Gastroesophageal sphincter (tissue), 3 donors: ENCODE results near the gene CNKSR3.

Experiments
- EP300 ChIP-seq: sonication (generic); formaldehyde crosslinking; IDR thresholded peaks from one replicate; pipeline ENCODE4 v1.6.1; 2017; ENCODE audit warnings: antibody characterized with exemption, mild to moderate bottlenecking
- POLR2A ChIP-seq, 2 donors: fragments of 450-650 bp; IDR thresholded peaks; one replicate each; pipeline ENCODE4 v1.6.1; 2017; ENCODE audit warnings: antibody characterized with exemption in 2 of 2, mild to moderate bottlenecking in 2 of 2, moderate library complexity in 1 of 2
- TF ChIP-seq, protein P1 (sequence below), 4 experiments: fragments of 200-600 bp in 2 of 4; fragments of 450-650 bp in 2 of 4; sonication (generic) in 1 of 4; IDR thresholded peaks; one replicate each; pipeline ENCODE4 v1.5.1; 2017 to 2019; ENCODE audit warnings: antibody characterized with exemption in 4 of 4, mild to moderate bottlenecking in 2 of 4, moderate library complexity in 2 of 4

DNA sequence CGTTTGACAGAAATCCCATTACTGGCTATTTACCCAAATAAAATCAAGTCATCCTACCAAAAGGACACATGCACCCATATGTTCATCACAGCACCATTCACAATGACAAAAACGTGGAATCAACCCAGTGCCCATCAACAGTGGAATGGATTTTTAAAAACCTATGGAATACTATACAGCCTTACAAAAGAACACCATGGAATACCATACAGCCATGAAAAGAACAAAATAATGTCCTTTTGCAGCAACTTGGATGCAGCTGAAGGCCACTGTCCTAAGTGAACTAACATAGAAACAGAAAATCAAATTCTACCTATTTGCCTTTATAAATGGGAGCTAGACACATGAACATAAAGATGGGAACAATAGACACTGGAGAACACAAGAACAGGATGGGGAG, 136.5 kb downstream of the CNKSR3 start:
- TF ChIP-seq, protein P1, sequence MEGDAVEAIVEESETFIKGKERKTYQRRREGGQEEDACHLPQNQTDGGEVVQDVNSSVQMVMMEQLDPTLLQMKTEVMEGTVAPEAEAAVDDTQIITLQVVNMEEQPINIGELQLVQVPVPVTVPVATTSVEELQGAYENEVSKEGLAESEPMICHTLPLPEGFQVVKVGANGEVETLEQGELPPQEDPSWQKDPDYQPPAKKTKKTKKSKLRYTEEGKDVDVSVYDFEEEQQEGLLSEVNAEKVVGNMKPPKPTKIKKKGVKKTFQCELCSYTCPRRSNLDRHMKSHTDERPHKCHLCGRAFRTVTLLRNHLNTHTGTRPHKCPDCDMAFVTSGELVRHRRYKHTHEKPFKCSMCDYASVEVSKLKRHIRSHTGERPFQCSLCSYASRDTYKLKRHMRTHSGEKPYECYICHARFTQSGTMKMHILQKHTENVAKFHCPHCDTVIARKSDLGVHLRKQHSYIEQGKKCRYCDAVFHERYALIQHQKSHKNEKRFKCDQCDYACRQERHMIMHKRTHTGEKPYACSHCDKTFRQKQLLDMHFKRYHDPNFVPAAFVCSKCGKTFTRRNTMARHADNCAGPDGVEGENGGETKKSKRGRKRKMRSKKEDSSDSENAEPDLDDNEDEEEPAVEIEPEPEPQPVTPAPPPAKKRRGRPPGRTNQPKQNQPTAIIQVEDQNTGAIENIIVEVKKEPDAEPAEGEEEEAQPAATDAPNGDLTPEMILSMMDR (IDR thresholded peaks at IDR 0.05), result no peak
- no peak for TF ChIP-seq POLR2A (IDR thresholded peaks at IDR 0.05)
- TF ChIP-seq EP300, result no peak
